GM21360 (cell line): ENCODE results near the gene PRSS56.
"Not testable (repeated sequence)": the region's sequence is repeated elsewhere in the genome, so short reads cannot be mapped to it uniquely, and the experiment has no call there.

Source experiments
- ATAC-seq: cut with Tn5 transposase; IDR thresholded peaks from one replicate; pipeline ENCODE4 v1.9.1; 2021; ENCODE audit warnings: mild to moderate bottlenecking, moderate library complexity; ENCODE audit not compliant: unreplicated experiment

Gene PRSS56

DNA sequence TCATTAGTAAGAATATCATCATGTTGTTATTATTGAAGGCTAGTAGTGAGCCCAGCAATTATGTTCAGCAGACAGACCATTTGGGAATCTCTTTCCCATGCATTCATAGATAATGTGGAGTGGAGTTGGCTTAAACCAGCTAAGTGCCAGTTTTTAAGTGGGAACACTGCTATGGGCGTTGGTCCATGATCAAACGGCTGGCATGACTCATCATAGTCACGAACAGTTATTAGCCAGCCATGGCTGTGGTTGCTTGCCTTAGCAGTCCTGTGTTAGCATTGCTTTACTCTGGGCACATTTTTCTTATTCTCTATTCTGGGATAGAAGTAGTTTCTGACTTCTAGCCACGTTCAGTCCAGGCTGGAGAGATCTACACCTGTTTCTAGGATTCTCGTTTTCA lies 48.0 kb downstream of the PRSS56 start:
- ATAC-seq: no peak

DNA sequence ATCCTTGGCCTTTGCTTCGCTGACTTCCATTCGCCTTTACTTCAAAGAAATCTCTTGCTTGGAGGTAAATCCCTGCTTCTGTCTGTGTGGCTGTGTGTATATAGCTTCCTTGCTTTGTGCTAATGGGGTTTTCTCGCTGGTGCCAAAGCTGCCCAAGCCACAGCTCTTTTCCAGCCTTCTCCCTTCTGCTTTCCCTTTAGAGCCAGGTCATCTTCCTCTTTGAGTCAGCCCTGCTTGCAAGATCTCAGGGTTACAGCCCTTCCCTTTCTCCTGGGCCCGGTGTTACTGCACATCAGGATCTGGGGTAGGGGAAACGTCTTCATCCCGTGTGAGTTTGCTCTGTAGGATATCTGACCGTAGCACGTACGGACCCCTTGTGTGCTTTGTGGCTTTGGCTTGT lies 49.4 kb downstream of the PRSS56 start:
- no peak for ATAC-seq

GRCh38 chr2:232570481-232570880 lies 50.3 kb downstream of the PRSS56 start:
- ATAC-seq: not testable (repeated sequence)

- no peak for ATAC-seq
These were observed 50.9 kb downstream of the PRSS56 start for GRCh38 chr2:232571026-232571474.

GRCh38 chr2:232573042-232573441 lies 52.9 kb downstream of the PRSS56 start:
- ATAC-seq: no peak

DNA sequence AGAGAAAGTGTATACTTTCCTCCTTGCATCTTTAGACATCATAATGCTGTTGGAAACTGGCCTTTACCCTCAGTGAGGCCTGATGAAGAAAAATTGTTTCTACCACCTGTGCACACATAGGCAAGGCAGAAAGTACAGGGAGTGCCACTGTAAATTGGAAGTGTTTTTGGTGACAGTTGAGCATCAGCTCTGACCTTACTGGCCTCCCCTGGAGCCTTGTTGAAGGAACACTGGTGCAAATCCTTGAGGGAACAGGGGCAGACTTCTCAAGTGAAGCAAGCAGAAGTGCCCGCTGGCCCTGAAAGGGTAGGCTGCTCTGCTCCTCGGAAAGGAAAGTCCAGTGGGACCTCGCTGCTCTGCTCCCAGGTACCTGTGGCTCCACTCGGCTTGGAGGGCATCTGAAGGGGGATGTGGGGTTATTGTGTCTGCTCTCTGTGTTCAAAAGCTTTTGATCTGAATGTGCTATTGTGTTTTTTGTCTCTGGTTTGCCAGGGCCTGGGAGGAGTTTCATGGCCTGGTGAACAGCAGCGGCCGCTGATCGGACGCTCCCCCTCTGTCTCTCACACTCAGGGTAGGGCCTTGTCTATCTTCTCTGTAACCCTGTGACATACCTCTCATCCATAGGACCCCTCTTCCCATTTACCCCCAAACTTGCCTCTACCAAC lies 53.7 kb downstream of the PRSS56 start:
- ATAC-seq: no peak

DNA sequence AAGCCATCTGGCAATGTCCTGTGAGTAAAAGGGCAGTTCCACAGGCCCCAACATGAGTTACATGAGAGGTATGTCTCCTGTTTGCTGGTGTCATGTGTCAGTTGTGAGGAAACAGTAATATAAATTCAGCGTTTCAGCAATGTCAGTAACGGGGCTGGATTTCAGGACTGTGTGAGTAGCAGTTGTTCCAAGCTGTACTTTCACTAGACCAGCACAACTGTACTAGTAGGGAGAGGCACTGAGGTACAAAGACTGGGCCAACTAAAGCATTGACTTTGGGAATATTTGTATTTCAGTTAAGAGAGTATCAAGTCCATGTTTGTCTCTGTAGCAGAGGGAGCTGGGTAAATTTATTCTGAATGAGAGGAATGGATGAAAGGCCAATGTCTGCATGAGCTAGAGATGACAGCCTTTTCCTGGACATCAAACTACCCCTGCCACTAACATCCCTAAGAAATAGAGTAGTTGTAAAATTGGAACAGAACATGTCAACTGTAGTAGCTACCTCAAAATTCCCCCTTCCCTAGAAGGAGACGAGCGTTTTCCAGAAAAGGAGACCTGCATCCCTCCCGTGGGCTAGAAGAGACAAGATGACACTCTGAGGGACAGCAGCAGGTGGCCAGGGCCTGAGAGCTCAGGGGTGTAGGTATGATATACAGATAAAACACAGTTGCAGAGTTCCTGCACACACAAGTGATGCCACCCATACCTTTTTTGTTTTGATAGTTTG lies 54.7 kb downstream of the PRSS56 start:
- ATAC-seq: no peak
